HG02885 (cell line): ENCODE results near the gene TTC19.
"Not testable (repeated sequence)": the region's sequence is repeated elsewhere in the genome, so short reads cannot be mapped to it uniquely, and the experiment has no call there.

Source experiments
- ATAC-seq: cut with Tn5 transposase; IDR thresholded peaks from one replicate; pipeline ENCODE4 v1.9.1; 2021; ENCODE audit warnings: mild to moderate bottlenecking; ENCODE audit not compliant: unreplicated experiment, poor library complexity

Gene TTC19

GRCh38 chr17:15972497-15972951, 27.1 kb upstream of the TTC19 start:
- ATAC-seq, result no peak

- ATAC-seq, result no peak
Observed at GRCh38 chr17:15973016-15973415, 26.6 kb upstream of the TTC19 start.

- no peak for ATAC-seq
Observed at GRCh38 chr17:15973834-15974233, 25.8 kb upstream of the TTC19 start.

GRCh38 chr17:15977894-15978293, 21.7 kb upstream of the TTC19 start:
- ATAC-seq, result no peak

GRCh38 chr17:15978606-15979005, 21.0 kb upstream of the TTC19 start:
- ATAC-seq, result no peak

DNA sequence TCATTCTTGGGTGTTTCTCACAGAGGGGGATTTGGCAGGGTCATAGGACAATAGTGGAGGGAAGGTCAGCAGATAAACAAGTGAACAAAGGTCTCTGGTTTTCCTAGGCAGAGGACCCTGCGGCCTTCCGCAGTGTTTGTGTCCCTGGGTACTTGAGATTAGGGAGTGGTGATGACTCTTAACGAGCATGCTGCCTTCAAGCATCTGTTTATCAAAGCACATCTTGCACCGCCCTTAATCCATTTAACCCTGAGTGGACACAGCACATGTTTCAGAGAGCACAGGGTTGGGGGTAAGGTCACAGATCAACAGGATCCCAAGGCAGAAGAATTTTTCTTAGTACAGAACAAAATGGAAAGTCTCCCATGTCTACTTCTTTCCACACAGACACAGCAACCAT, 20.6 kb upstream of the TTC19 start:
- ATAC-seq, result not testable (repeated sequence)

DNA sequence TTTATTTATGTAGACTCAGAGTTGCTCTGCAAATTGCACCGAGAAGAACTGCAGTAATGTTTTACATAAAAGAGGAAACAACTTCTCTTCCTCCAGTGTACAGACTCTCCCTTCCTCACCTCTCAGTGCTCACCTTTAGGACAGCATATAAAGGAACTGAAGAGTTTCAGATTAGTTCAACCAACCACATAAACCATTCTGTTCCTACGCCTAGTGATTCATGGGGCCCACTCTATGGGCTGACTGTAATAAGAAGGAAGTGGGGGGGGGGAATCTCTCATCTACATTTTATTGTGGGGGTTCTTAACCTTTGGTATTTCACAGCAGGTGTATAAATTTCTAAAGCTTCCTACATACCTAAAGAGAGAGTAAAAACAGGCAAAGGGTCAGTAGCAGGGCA, 18.4 kb upstream of the TTC19 start:
- ATAC-seq, result peak; percentile 94

DNA sequence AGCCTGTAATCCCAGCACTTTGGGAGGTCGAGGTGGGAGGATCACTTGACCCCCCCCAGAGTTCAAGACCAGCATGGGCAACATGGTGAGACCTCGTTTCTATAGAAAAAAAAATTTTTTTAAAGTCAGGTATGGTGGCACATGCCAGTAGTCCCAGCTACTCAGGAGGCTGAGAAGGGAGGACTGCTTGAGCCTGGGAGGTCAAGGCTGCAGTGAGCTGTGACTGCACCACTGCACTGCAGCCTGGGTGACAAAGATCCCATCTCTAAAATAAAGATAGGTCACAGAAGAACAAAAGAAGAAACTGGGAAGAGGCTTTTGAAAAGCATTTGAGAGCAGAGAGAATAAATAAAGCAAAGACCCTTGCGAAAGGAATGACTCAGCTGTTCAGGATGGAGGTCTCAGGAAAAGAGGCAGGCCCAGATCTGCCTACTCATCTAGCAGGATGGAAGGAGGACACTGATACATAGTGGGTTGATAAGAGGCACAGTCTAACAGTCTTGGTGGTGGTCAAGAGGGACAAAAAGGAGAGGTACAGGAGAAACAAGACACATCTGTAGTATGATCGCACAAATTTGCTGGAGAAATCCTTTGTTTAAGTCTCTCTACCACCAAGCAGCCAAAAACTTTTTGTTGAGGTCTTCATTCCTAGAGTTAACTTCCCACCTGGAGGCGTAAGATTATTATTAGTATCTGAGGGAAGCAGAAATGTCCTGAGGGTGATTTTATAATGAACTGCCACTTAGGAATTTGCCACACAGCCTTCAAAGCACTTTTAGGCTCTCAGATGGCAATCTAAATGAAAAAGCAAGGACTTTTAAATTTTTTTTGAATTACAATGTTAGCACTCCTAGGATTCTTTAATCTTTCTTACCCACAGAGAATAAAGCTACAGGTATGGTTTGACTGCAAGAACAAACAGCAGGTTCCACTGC, 17.7 kb upstream of the TTC19 start:
- ATAC-seq, result no peak

DNA sequence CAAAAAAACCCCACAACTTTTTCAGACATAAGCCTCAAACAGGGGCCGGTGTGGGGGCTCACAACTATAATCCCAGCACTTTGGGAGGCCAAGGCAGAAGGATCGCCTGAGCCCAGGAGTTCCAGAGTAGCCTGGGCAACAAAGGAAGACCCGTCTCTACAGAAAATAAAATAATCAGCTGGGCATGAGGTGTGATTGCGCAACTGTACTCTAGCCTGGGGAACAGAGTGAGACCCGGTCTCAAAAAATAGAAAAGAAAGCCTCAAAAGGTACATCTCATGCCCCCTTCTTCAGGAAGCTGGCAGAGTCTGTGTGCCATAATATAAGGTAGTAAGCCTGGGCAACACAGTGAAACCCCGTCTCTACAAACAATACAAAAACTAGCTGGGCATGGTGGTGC, 3.3 kb upstream of the TTC19 start:
- no peak for ATAC-seq

- ATAC-seq, result no peak
Observed at GRCh38 chr17:15998031-15998562, 1.5 kb upstream of the TTC19 start.

DNA sequence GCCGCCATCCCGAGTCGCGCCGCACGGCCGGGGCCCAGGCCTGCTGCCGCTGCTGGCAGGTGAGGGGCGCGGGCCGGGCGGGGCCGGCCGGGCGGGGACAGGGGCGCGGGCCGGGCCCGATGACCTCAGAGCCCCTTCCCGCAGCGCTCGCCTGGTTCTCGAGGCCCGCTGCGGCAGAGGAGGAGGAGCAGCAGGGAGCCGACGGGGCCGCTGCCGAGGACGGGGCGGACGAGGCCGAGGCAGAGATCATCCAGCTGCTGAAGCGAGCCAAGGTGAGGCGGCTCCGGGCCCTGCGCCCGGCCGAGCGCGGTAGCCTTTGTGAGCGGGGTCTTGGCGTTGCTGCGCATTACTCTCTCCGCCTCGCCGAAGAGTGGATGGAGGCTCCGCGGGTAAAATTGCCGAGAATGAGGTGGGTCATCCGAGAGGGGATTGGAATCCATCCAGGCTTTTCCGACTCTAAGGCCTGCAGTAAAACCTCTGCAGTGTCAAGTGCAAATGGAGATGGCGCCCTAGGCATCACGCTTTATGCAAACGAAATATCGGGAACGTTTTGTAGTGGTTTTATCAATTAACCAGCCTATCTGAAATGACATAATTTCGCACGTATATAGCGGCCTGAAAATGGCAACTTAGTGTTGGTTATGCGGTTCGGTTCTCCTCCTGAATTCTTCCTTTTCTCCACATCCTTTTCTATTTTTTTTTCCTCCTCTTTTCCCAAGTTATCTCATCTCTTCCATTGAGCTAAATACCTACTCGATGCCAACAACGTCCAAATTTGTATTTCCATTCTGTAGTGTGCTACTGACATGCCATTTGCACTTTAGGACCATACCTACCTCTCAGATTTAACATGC, 577 bp downstream of the TTC19 start:
- ATAC-seq, result peak; percentile 23

GRCh38 chr17:16001226-16001897, 1.7 kb downstream of the TTC19 start:
- no peak for ATAC-seq

- no peak for ATAC-seq
Observed at GRCh38 chr17:16002708-16003260, 3.2 kb downstream of the TTC19 start.

GRCh38 chr17:16003841-16004240, 4.2 kb downstream of the TTC19 start:
- no peak for ATAC-seq

DNA sequence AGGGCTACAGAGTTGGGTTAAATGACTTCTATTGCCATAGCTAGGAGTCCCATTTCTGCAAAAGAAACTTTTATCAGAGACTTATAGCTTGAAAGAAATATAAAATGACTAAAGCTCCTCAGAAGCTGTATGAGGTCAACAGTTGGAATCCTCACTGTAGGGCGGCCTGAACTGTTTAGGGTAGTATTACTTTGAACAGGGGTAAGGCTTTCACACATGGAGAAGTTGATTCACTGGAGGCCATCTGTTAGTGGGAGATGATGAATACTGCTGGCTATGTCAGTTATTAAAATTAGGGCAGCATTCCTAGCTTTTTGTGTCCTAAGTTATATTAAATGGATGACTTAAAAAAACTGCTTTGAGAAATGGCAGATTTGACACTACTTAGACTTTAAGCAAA, 6.0 kb downstream of the TTC19 start:
- no peak for ATAC-seq

DNA sequence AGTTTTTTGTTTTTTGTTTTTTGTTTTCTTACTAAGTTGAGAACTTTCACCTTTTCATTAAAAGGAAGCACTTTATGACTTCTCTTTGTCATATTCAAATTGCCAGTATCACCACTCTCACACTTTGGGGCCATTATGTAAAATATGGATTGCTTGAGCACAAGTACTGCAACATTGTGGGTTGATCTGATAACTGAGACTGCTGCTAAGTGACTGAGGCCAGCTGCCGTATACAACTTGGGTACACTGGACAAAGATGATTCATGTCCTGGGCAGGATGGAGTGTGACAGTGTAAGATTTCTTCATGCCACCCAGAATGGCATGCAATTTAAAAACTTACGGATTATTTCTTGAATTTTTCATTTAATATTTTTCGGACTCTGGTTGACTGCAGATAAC, 7.8 kb downstream of the TTC19 start:
- no peak for ATAC-seq

DNA sequence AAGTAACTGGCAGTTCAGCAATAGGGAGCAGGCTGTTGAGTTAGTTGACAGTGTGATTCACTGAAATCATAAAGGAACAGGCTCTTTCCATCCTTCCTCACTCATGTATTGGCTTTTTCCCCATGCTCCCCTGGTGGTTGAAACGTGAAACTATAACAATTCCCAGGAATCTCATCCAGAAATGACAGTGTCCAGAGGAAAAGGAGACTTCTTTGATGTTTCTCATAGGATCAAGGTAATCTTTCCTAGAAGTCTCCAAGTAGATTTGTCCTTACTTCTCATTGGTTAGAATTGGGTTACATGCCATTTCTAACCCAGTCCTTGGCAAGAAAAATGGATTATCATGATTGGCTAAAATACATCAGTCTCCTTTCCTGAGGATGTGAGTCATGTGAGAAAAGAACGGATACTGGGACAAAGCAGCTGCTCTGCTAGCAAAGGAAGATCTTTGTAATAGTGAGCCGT, 14.4 kb downstream of the TTC19 start:
- no peak for ATAC-seq

DNA sequence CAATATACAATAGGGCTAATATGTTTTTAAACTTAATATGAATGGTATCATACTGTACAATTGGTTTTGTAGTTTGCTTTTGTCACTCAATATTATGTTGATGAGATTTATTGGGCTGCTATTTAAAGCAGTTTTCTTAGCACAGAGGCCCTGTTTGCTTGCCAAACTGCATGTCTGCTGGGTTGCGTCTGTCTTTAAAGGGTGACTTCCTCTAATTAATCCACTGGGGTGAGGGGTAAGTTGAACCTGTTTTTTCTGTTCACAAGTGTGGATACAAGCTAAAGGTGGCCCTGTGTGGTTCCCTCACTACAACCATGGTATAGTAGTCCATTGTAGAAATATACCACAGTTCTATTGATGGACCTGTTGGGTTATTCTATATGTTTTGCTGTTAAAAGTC, 19.7 kb downstream of the TTC19 start:
- no peak for ATAC-seq

DNA sequence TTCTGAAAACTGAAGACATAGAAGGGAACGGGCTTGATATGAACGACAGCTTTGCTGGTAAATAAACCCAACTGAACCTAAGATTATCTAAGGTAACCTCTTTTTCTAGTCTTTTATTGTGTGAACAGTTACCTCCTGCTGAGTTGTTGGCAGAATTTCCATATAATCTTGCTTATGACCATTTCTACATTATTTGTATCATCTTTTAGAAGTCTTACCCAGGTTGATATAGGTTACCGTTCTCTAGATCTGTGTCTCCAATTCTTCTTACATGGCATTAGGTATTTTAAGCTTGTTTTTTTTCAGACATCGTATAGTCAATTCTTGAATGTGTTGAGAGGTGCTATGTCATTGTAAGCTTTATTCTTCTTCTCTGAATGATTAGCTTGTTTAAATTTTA, 24.3 kb downstream of the TTC19 start:
- ATAC-seq, result no peak

DNA sequence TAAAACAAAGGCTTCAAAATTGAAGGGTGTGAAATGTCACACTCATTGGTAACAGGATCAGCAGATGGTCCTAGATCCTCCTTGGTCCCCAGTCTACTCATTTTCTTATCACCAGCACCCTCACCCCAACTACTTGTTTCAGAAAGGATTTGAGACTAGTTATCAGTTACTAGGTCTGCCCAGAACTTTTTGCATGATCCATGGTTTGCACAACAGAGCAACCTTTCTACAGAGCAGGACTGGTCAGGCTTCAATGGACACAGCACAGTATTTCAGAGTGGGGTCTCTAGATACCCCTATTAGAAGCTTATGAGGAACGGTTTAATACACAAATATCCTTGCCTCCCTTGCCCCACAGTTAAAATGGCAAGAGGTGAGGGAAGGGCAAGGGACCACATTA, 25.6 kb downstream of the TTC19 start:
- ATAC-seq, result no peak
